NCI-H524 (cell line): Measurements from ENCODE around the gene IST1.
A peak's percentile ranks its signal among the peaks of the same experiment; 100 is the strongest.

Experiments
- DNase-seq, 2 experiments: peaks; one replicate each; lab custom pipeline; 2025; lab: John Stamatoyannopoulos, UW

IST1 gene

DNA sequence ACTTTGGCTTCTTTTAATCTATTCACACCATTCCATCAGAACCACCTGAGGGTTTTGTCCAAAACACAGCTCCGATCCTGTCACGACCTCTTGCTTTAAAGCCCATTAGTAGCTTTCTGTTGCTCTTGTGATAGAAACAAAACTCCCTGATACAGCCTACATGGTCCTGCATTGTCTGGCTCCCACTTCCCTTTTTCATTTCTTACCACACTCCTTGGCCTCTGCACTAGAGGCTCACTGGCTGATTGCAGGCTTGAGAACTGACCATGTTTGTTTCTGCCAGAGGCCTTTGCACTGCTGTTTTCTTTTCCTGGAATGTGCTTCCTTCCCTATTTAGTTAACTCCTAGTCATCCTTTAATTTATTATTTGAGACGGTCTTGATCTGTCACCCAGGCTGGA, 23.7 kb downstream of the IST1 start:
- DNase-seq, result no peak

DNA sequence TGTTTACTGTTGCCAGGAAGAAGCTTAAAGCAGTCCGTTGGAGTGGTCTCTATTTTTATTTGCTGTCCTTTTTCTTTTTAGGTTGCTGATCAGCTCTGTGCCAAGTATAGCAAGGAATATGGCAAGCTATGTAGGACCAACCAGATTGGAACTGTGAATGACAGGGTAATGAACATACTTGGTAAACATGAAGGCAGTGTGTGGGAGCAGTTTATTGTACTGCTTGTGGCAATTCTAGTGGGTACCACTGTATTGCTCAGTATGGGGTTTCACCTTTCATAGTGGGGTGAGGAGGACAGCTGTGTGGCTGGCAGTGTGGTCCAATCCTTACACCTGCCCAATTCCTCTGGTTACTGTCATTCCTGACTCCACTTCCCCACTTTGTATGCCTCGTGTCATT, 25.3 kb downstream of the IST1 start:
- no peak for DNase-seq

- no peak for DNase-seq
Observed at GRCh38 chr16:71923941-71924690, 28.8 kb downstream of the IST1 start.

DNA sequence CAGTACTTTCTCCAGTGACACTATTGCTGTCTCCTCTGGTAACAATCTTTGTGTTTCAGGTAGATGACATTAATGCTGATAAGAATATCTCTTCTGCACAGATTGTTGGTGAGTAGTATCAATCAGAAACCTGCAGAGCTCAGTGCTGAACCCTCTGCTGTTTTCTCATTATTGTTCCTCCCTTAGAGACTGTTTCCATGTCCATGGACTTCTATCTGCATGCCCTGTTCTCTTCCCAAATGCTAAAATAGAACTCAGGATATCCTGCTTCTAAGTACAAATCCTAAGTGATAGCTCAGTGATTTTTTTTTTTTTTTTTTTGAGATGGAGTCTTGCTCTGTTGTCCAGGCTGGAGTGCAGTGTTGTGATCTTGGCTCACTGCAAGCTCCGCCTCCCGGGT, 29.4 kb downstream of the IST1 start:
- DNase-seq, result no peak

GRCh38 chr16:71927383-71927782, 32.1 kb downstream of the IST1 start:
- DNase-seq, result peak in 1 of 2 experiments; percentile 17

- DNase-seq, result no peak
Observed at GRCh38 chr16:71927787-71928186, 32.5 kb downstream of the IST1 start.

DNA sequence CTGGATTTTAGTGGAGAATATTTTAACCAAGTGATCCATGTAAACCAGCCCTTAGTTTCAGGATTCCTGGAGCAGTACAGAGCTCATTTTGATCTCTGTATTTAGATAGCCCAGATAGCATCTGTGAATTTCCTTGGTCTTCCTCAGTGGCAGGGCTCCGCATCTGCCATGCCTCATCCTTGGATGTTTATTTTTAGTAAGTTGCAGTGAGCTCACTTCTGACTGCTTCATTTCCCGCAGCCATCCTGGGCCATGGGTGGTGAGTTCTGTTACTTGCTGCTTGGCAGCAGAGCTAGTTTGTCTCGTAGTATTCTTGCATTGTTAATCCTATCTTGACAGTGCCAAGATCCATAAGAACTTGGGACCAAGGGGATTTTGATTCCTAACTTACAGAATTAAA, 33.7 kb downstream of the IST1 start:
- DNase-seq, result no peak

DNA sequence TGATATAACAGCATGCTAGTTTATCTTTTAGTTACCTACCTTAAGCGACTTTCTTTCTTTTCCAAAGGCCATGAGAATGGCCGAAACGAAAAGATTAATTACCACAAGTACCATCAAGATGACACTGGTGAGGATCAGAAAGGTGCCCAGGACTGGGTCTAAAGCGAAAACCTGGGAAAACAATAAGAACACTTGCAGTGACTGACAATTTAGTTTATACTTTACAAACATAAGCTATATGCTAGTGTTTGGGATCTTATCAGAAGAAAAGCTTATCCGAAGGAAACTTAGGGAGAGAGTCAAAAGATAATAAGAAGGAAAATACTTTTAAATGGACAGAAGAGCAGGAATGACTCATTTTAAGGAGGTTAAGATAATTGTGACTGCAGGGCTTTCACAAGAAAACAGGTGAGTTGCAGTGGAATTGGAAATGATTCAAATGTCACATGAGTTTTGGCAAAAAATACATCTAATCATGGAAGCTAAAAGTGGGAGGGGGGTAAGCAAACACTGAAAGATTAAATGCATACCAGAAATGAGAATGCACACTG, 34.8 kb downstream of the IST1 start:
- no peak for DNase-seq

DNA sequence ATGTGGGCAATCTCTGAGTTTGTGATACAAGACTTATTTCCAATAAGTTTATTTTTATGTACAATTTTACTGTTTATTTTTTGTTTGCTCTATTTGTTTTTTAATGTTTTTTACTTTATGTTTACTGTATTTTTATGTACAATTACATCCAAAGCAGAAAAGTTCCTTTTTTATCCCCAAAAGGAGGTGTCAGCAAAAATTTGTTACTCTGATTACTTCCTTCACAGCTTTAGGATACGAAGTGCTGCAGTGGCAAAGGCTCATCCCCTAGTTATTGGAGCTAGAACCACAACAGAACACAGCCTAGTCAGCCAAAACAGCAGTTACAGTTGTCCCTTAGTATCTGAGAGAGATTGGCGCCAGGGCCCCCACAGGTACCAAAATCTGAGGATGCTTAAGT, 35.7 kb downstream of the IST1 start:
- DNase-seq, result no peak

DNA sequence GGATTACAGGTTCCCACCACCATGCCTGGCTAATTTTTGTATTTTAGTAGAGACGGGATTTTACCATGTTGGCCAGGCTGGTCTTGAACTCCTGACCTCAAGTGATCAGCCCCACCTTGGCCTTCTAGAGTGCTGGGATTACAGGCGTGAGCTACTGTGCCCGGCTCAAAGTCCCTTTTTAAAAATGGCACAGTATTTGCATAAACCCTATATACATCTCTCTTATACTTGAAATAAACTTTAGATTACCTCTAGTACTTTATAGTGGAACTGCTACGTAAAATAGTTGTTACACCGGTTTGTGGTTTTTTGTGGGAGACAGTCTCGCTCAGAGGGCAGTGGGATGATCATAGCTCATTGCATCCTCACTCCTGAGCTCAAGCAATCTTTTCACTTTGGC, 36.3 kb downstream of the IST1 start:
- no peak for DNase-seq

DNA sequence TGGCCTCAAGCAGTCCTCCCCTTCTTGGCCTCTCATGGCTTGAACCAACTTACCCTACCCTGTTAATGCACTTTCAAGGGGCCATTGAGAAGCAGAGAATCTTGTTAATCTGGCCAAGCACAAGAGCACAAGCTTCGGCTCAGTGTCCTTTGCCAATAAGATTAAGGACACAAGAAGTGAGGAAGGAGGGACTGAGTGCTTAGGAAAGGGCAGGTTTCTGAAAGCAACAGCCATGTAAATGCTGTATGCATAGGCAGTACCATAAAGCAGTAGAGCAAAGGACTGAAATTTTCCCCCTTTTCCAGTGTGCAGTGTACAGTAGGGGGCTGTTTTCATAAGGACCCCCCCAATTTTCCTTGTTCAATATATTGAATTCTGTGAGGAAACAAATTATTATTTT, 37.7 kb downstream of the IST1 start:
- no peak for DNase-seq

- DNase-seq, result peak in 1 of 2 experiments; percentile 19
Observed at GRCh38 chr16:71933913-71934695, 38.8 kb downstream of the IST1 start.

DNA sequence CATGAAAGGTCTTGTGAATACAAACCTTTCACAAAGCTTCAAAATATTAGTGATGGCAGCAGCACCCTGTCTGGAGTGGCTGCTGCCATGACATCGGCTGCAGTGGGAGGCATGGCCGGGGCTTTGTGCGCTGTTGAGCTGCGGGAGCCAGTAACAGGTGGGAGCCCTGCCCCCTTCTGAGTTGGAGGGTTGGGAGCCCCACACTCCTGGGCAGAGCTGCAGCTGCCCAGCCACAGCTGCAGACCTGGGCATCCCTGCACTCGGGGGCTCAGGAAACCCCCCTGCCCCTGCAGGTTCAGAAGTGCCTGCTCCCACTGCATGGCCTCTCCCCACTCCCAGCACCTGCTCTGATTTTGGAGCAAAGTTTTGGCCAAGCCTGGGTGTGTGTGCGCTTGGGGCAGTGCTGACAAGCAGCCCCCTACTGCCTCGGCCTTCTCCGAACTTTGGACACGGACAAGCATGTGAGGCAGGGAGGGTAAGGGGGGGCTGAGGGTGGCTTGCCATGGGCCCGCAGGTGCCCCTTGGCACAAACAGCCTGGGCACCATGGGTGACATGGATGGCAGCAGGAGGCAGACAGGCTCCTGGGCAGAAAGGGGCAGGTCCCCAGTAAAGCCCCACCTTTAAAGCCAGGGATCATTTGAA, 42.7 kb downstream of the IST1 start:
- DNase-seq, result no peak

DNA sequence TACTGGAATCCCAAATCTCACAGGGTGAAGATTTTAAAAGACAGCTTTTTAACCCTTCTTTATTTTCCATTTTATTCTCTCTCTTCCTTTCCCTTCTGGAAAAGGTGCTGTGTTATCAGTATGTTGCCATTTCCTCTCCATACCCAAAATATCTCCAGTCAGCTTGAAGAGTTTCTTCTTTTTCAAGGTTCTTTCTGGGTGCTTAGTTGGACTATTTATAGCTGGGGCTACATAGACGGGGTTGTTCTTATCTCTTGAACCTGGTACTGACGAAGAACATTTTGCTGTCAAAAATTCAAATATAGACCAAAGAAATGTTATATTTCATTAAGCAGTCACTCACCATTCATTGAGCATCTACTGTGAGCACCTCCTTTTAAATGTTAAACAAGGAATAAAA, 48.6 kb downstream of the IST1 start:
- no peak for DNase-seq

GRCh38 chr16:71945616-71946015, 50.3 kb downstream of the IST1 start:
- DNase-seq, result no peak

DNA sequence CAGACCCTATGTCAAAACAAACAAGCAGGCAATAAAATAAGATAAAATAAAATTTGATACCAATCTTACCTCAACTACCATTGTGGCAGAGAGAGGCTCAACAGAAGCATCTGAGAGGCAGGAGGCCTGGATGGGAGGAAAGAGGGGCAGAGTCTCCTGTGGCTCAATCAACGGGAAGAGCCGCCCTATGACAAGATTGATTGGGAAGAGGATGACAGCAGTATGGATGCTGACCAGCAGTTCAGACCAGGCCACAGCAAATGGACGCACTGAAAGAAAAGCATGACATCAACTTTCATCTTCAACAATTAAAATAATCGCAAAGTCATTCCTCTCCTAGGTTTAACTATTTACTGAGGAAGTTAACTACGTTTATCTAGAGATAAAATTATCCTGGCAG, 57.5 kb downstream of the IST1 start:
- DNase-seq, result no peak

DNA sequence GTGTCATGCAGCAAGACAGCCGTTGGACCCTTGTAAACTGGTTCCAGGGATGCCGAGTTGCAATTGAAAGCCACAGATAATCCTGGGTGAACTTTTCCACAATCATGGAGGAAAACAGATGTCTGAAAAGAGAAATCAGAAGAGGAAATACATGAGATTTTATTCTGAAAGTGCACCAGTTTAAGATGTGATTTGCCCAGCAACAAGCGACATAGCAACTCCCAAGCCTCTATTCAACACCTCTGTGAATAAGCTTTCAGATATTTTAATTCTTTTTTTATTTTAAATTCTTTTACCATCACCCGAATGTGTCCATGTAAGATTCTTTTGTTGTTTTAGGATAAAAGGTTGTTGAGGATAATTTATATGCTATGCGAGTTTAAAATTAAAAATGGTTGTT, 58.8 kb downstream of the IST1 start:
- DNase-seq, result no peak

GRCh38 chr16:71954699-71955195, 59.4 kb downstream of the IST1 start:
- DNase-seq, result no peak

DNA sequence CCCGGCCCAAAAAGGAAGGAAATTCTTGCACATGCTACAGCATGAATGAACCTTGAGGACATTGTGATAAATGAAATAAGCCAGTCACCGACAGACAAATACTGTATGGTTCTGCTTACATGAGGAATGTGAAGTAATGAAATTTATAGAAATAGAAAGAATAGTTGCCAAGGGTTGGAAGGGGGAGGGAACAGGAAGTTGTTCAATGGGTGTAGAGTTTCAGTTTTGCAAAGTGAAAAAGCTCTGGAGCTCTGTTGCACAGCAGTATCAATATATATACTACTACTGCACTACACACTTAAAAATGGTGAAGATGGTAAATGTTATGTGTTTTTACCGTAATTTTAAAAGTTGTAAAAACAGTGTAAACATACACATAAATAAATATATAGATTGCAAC, 61.2 kb downstream of the IST1 start:
- no peak for DNase-seq

DNA sequence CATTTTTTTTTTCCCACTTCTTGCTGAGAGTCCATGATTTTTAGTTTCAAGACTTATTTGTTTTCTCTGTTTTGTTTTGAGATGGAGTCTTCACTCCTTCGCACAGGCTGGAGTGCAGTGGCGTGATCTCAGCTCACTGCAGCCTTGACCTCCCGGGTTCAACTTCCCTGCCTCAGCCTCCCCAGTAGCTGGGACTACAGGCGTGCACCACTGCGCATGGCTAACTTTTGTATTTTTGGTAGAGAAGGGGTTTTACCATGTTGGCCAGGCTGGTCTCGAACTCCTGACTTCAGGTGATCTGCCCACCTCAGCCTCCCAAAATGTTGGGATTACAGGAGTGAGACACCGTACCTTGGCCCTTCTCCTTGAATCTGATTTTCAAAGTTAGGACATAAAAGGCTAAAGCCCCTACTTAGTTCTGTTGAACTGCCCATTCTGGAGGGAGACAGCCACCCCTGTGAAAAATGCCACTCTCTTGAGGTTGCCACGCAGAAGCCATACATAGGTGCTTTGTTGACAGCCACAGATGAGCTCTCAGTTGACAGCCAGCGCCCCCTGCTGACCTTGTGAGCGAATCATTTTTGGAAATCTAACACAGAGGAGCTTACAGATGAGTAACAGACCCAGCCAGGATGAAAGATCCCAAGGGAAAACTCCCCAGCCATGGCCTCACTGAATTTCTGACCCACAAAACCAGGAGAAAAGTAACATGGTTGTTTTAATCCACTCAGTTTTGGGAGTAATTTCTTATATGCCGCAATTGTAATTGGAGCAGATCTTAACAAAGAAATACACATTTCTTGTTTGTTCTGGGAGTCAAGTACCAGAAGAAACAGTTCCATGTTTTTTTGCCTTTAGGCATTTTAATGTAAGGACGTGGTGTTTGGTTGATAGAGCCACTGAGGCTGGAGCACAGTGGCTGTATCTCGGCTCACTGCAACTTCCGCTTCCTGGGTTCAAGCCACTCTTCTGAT, 66.0 kb downstream of the IST1 start:
- peak; percentile 81 to 88 for DNase-seq

- no peak for DNase-seq
Observed at GRCh38 chr16:71963125-71963875, 68.0 kb downstream of the IST1 start.
